HEK293T (cell line): ENCODE data around the gene IQCN.

Experiments
- CTCF ChIA-PET: fragments of 350-600 bp; formaldehyde crosslinking; extraction: SDS; loops from one replicate; lab custom pipeline; 2021; ENCODE audit warnings: antibody characterized with exemption, inconsistent platforms; lab: Yijun Ruan, JAX
- POLR2A ChIA-PET: fragments of 350-600 bp; formaldehyde crosslinking; extraction: SDS; loops from one replicate; lab custom pipeline; 2020; ENCODE audit warnings: antibody characterized with exemption, inconsistent platforms; lab: Yijun Ruan, JAX
- DNase-seq: peaks from one replicate; pipeline ENCODE4 v3.0.0; 2012; ENCODE audit warnings: mixed read lengths; ENCODE audit errors: extremely low spot score
- ARNT ChIP-seq: fragments of 450-650 bp; IDR thresholded peaks from 2 replicates; pipeline ENCODE4 v1.6.1; 2017; ENCODE audit warnings: mild to moderate bottlenecking
- BHLHE40 ChIP-seq: fragments of 450-650 bp; IDR thresholded peaks from 2 replicates; pipeline ENCODE4 v1.6.1; 2016; ENCODE audit warnings: mild to moderate bottlenecking, moderate library complexity, borderline replicate concordance
- CTBP1 ChIP-seq: fragments of 450-650 bp; IDR thresholded peaks from 2 replicates; pipeline ENCODE4 v1.6.1; 2016; ENCODE audit warnings: borderline replicate concordance
- ELF4 ChIP-seq: fragments of 450-650 bp; IDR thresholded peaks from 2 replicates; pipeline ENCODE4 v1.6.1; 2017; ENCODE audit warnings: antibody characterized with exemption
- FOXA1 ChIP-seq: fragments of 450-650 bp; IDR thresholded peaks from 2 replicates; pipeline ENCODE4 v1.6.1; 2016; ENCODE audit warnings: mild to moderate bottlenecking
- FOXK2 ChIP-seq: fragments of 450-650 bp; IDR thresholded peaks from 2 replicates; pipeline ENCODE4 v1.6.1; 2016; ENCODE audit warnings: mild to moderate bottlenecking
- FOXM1 ChIP-seq: fragments of 450-650 bp; IDR thresholded peaks from 2 replicates; pipeline ENCODE4 v1.6.1; 2017; ENCODE audit warnings: mild to moderate bottlenecking, borderline replicate concordance
- HDGF ChIP-seq: fragments of 450-650 bp; IDR thresholded peaks from 2 replicates; pipeline ENCODE4 v1.6.1; 2017; ENCODE audit warnings: antibody characterized with exemption, borderline replicate concordance
- L3MBTL2 ChIP-seq: fragments of 450-650 bp; conservative IDR thresholded peaks from 2 replicates; pipeline ENCODE4 v1.6.1; 2016; ENCODE audit warnings: mild to moderate bottlenecking
- LEF1 ChIP-seq: fragments of 450-650 bp; IDR thresholded peaks from 2 replicates; pipeline ENCODE4 v1.6.1; 2017; ENCODE audit warnings: mild to moderate bottlenecking, borderline replicate concordance
- NFRKB ChIP-seq: fragments of 450-650 bp; IDR thresholded peaks from 2 replicates; pipeline ENCODE4 v1.6.1; 2016; ENCODE audit warnings: mild to moderate bottlenecking, moderate library complexity
- SP1 ChIP-seq: fragments of 450-650 bp; IDR thresholded peaks from 2 replicates; pipeline ENCODE4 v1.6.1; 2017
- SUZ12 ChIP-seq: fragments of 450-650 bp; IDR thresholded peaks from 2 replicates; pipeline ENCODE4 v1.6.1; 2016; ENCODE audit warnings: mild to moderate bottlenecking
- TARDBP ChIP-seq: fragments of 450-650 bp; IDR thresholded peaks from 2 replicates; pipeline ENCODE4 v1.6.1; 2016
- ZNF384 ChIP-seq: fragments of 450-650 bp; IDR thresholded peaks from 2 replicates; pipeline ENCODE4 v1.6.1; 2016
- TF ChIP-seq, protein P1 (sequence below): fragments of 450-650 bp; IDR thresholded peaks from 2 replicates; pipeline ENCODE4 v1.6.1; 2016

Gene IQCN

DNA sequence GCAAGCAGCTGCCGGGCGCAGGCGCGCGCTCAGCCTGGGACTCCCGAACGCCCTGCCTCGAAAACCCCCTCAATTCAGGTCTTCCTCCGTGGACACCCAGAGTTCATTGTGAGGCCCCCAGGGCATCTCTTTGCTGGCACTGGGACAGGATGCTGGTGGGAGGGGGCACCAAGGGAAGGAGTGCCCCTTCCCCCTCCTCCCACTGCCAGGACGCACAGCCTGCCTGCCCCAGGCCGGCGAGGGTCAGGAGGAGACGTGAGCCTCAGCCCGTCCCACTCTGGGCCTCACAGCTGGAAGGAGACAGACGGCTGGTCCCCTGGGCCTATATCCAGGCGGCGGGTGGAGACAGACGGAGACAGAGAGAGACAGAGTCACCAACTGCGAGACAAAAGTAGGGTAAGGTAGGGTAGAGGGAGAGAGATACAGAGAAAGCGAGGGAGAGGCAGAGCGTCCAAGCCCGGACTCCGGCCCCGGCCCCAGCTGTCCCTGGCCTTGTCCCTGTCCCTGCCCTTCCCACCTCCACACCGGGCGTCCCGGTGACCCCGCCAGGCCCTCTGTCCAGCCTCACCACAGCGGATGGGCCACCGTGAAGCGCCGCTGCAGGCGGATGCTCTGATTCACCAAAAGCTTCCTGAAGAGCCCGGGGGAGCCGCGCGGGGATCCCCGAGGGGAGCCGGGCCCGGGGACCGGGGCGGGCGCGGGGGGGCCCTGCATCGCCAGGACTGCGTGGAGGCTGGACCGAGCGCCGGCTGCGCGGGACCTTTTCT lies 48.4 kb downstream of the IQCN start, which contains the start of gene PDE4C:
Gene PDE4C (minus strand): TSS at position 737 of the 767 bp plus-strand sequence. CDS start 23 bp downstream, at position 714.
- DNase-seq: no peak
- CTCF ChIA-PET: no interaction called here
- POLR2A ChIA-PET: interaction anchor here (0.7 to 1.1 kb wide), 2 partner anchors 55 to 56 kb away, joined by 3 to 4 read pairs; partner anchors contain the start of gene JUND
- TF ChIP-seq BHLHE40 (no peak), FOXA1 (no peak), FOXM1 (no peak), SP1 (no peak), TARDBP (no peak), ARNT (no peak), FOXK2 (no peak), SUZ12 (no peak), HDGF (no peak), L3MBTL2 (no peak), CTBP1 (no peak), ZNF384 (no peak), LEF1 (no peak), ELF4 (no peak), NFRKB (no peak)
- TF ChIP-seq, protein P1, sequence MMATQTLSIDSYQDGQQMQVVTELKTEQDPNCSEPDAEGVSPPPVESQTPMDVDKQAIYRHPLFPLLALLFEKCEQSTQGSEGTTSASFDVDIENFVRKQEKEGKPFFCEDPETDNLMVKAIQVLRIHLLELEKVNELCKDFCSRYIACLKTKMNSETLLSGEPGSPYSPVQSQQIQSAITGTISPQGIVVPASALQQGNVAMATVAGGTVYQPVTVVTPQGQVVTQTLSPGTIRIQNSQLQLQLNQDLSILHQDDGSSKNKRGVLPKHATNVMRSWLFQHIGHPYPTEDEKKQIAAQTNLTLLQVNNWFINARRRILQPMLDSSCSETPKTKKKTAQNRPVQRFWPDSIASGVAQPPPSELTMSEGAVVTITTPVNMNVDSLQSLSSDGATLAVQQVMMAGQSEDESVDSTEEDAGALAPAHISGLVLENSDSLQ: no peak

DNA sequence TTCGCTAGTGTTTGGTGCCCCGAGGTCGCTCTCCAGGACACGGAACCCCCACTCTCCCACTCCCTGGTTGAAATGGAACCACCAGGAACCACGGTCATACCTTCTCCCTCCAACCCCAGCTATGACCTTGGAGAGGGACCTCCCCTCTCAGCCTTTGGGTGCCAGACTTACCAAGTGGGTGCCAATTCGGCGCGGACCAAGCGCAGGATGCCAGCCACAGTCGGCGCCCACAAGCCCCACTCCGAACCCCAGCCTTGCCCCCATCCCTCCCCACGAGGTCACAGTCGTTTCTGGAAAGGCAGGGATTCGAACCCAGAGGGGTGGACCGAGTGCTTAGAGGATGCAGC lies 48.9 kb downstream of the IQCN start:
- POLR2A ChIA-PET: interaction anchor here (0.7 to 2.0 kb wide), 4 partner anchors 33 to 73 kb away, joined by 3 to 8 read pairs (median 4); partner anchors contain the start of genes JUND, MPV17L2 and PIK3R2
- CTCF ChIA-PET: interaction anchor here (1.7 kb wide), 1 partner anchor 54 kb away, joined by 12 read pairs; no protein-coding TSS in a partner anchor
- no peak for TF ChIP-seq L3MBTL2
- TF ChIP-seq NFRKB: no peak
- TF ChIP-seq ARNT: no peak
- no peak for DNase-seq

DNA sequence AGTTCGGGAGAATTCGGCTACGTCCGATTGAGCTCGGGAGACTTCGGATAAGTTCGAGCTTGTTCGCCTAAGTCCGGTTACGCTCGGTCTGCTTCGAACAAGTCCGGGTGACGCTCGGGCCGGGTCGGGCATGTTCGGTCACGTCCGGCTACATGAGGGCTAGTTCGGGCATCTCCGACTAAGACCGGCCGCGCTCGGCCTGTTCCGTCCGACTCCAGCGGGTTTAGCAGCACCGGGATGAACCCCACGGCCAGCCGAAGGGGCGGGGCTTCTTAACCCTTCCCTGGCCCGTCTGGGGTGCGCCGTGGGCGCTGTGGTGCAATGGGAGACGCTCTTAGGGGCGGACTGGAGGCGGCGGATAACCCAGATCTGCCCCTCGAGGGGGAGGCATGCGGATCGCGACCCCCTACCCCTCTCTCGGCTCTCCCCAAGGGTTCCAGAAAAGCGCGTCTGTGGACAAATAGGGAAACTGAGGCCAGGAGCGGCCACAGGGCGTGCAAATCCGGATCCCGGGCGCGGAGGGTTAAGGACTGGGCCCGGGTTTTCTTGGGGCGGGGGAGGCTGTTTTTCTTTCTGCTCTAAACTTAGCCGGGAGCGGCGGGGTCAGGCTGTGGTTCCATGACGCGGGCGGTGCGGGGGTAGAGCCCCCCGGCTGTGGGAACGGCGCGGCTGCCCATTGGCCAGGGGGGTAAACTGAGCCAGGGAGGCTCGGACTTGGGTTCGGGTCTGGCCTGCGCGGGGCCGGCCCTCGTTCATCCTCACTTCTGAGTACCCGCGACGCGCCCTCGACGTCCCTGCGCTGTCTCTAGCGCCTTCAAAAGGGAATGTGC lies 49.5 kb downstream of the IQCN start:
- ChIA-PET POLR2A (interaction anchor here (0.6 to 2.1 kb wide), 14 partner anchors 8 to 194 kb away, joined by 3 to 36 read pairs (median 6); partner anchors contain the start of genes JUND, LSM4, MPV17L2 and PIK3R2), CTCF (interaction anchor here (0.6 to 1.8 kb wide), 8 partner anchors 9 to 161 kb away, joined by 3 to 12 read pairs (median 5); partner anchors contain the start of gene GDF15)
- TF ChIP-seq ZNF384: no peak
- TF ChIP-seq, protein P1: no peak
- peak; percentile 98 for DNase-seq

DNA sequence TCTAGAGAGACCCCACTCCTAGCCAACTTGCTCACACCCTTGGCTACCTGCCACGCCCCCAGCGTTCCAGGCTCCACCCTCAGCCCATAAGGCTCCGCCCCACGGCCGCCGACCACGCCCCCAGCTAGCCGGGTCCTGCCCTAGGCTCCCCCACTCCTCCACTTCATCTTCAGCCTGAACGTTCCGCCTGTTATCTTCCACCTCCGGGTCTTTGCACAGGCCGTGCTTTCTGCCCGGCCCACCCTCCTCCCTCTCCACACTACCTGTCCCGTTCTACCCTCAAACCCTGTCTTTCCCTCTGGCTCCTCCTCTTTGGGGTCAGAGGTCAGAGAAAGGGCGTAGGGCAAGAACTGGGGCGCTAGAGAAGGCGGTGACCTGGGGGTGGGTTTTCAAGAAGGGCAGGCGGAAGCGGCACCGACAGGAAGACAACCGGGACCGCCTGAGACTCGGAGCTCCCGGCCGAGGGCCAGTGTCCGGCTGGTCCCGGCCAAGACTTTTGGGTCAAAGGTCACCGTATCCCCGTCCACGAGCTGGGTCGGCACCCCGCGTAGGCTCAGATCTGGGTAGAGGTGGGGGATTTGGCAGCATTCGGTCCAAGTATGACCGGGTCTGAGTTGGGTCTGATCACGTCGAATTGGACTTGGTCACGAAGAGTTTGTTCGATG lies 50.3 kb downstream of the IQCN start:
- TF ChIP-seq LEF1: no peak
- no peak for TF ChIP-seq ARNT
- no peak for TF ChIP-seq TARDBP
- TF ChIP-seq CTBP1: no peak
- no peak for TF ChIP-seq FOXM1
- TF ChIP-seq HDGF: no peak
- TF ChIP-seq FOXA1: no peak
- TF ChIP-seq, protein P1: peak; percentile 32; the same call in 1 of the 2 replicates
- peak; percentile 33; the same call in 1 of the 2 replicates for TF ChIP-seq L3MBTL2
- no peak for TF ChIP-seq FOXK2
- TF ChIP-seq ZNF384: no peak
- DNase-seq: peak; percentile 91
- CTCF ChIA-PET: interaction anchor here (0.6 to 1.8 kb wide), 10 partner anchors 10 to 162 kb away, joined by 3 to 12 read pairs (median 4); partner anchors contain the start of gene GDF15
- POLR2A ChIA-PET: interaction anchor here (0.6 to 2.1 kb wide), 14 partner anchors 9 to 195 kb away, joined by 3 to 36 read pairs (median 6); partner anchors contain the start of genes JUND, LSM4, MPV17L2 and PIK3R2

DNA sequence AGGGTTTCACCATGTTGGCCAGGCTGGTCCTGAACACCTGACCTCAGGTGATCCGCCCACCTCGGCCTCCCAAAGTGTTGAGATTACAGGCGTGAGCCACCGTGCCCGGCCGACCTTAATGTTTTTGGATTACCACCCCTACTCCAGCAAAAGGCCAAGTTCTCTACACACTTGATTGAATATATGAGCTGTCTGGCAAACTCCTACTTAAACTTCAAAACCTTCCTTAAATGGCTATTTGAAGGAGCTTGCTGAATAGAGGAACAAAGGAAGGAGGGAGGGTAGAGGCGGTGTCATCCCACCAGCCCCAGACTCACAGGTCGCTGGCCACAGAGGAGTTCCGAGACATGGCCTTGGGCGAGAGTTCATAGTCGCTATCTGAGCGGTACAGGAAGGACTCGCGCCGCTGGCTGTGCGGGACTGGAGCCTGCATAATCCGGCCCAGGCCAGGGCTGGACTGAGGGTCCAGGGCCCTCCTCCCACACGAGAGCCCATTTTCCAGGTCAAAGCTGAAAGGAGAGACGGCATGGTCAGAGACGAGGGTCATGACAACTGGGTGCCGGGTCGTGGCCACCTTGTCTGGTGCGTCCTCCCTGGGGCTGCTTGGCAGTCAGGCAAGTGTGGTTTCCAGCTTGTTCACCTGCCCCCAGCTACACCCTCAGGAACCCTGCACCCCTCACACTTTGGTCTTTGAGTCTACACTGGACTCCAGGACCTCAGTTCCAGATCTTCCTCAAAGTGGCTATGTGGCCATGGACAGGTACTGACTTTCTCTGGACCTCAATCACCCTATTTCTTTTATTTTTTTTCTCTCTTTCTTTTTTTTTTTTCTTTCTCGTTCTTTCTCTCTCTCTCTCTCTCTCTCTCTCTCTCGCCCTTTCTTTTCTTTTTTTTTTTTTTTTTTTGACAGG lies 52.2 kb downstream of the IQCN start:
- ChIA-PET CTCF (interaction anchor here (1.0 kb wide), 1 partner anchor 17 kb away, joined by 3 read pairs; no protein-coding TSS in a partner anchor), POLR2A (interaction anchor here (1.0 kb wide), 1 partner anchor 60 kb away, joined by 3 read pairs; no protein-coding TSS in a partner anchor)
- no peak for DNase-seq
- TF ChIP-seq L3MBTL2: no peak
- no peak for TF ChIP-seq ELF4
- TF ChIP-seq SP1: no peak
- no peak for TF ChIP-seq LEF1
- no peak for TF ChIP-seq FOXK2
